GM13976 (cell line): Measurements from ENCODE around the gene TSPAN8.
"Not testable (repeated sequence)": the region's sequence is repeated elsewhere in the genome, so short reads cannot be mapped to it uniquely, and the experiment has no call there.

ENCODE experiments used
- DNase-seq: peaks from one replicate; pipeline ENCODE4 v3.0.0; 2012; ENCODE audit warnings: low spot score
- in situ Hi-C: fragments of 300-500 bp; cut with MboI; formaldehyde crosslinking; loops from one replicate; pipeline ENCODE4 v1.12.0; 2022; ENCODE audit warnings: low sequenced_read_pairs, mixed read lengths, inconsistent platforms; ENCODE audit not compliant: unreplicated experiment
- TF ChIP-seq, protein P1 (sequence below): IDR thresholded peaks from 2 replicates; pipeline ENCODE4 v1.5.1; 2012; ENCODE audit warnings: borderline replicate concordance, mild to moderate bottlenecking; ENCODE audit not compliant: insufficient read depth; ENCODE audit errors: extremely low read depth, missing control alignments, control extremely low read depth

The TSPAN8 gene

DNA sequence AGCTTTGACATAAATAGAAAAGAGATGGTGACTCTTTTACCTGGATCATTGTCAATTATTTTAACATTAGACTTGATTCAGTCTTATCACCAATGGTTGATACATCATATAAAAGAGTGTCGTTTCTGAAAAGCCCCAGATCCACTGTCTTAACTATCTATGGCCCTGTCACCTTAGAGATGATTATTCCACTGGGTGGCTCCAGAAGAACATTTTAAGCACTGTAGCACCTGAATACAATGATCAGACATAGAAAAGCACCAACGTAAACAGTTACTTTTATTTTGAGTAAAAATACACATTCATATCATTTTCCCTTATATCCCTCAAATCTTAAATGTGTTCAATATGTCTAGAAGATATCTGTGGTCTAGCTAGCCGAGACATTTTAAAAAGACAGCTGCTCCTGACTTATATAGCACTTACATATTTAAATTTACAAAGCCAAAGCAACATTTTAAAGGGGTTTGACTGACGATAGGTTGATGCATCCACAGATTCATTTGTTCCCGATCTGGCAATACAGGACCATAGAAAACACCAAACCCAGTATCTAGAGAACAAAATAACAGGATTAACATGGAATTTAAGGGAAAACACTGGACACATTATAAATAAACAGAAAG lies 32.9 kb downstream of the TSPAN8 start:
- TF ChIP-seq, protein P1, sequence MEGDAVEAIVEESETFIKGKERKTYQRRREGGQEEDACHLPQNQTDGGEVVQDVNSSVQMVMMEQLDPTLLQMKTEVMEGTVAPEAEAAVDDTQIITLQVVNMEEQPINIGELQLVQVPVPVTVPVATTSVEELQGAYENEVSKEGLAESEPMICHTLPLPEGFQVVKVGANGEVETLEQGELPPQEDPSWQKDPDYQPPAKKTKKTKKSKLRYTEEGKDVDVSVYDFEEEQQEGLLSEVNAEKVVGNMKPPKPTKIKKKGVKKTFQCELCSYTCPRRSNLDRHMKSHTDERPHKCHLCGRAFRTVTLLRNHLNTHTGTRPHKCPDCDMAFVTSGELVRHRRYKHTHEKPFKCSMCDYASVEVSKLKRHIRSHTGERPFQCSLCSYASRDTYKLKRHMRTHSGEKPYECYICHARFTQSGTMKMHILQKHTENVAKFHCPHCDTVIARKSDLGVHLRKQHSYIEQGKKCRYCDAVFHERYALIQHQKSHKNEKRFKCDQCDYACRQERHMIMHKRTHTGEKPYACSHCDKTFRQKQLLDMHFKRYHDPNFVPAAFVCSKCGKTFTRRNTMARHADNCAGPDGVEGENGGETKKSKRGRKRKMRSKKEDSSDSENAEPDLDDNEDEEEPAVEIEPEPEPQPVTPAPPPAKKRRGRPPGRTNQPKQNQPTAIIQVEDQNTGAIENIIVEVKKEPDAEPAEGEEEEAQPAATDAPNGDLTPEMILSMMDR, result no peak

DNA sequence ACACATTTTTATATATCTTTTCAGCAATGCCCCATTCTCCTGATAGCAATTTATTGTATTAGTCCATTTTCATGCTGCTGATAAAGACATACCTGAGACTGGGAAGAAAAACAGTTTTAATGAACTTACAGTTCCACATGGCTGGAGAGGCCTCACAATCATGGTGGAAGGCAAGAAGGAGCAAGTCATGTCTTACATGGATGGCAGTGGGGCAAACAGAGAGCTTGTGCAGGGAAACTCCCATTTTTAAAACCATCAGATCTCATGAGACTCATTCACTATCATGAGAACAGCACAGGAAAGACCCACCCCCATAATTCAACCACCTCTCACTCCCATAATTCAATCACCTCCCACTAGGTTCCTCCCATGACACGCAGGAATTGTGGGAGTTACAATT lies 44.7 kb downstream of the TSPAN8 start:
- in situ Hi-C loops, result not testable (repeated sequence)

More for the DNA sequence above, 32.9 kb downstream of the TSPAN8 start:
- DNase-seq, result no peak
- in situ Hi-C loops, result no loop called here

DNA sequence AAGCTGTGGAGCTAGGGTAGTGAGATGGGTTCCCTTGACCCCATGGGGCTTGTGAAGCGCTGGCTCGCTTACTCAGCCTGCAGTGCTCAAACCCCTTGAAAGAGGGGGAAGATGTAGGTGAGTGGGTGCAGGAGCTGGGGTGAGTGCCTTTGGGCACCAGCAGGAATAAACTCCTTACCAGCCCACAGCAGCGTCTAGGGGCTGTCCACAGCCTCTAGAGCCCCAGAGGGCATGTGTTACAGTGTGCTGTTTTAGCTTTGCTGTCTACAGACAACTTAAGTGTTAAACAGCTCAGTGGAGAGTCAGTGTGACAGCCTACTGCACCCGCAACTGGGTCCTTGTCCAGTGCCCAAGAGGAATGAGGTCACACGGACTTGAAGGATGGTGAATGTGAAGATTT lies 48.0 kb downstream of the TSPAN8 start:
- TF ChIP-seq, protein P1, result no peak
- in situ Hi-C loops, result no loop called here
- no peak for DNase-seq

More for the DNA sequence above, 44.7 kb downstream of the TSPAN8 start:
- not testable (repeated sequence) for DNase-seq

DNA sequence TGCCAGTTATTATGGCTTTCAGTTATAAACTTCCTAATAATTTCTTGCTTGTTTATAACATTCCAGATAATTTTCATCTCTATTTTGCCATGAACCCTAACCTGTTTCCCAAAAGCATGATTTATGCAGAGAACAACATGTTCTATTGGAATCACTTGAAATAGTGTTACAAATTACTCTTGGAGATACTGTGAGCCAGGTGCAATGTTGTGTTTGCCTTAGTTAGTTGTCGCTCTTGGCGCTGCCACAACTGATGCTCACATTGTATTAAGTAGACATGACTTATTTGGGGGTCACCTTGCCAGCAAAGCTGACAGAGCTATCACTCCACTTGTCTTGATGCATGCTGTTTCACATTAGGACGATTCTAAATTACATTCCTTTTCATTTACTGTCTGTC lies 49.4 kb downstream of the TSPAN8 start:
- DNase-seq, result no peak
- in situ Hi-C loops, result no loop called here
- TF ChIP-seq, protein P1, result no peak

DNA sequence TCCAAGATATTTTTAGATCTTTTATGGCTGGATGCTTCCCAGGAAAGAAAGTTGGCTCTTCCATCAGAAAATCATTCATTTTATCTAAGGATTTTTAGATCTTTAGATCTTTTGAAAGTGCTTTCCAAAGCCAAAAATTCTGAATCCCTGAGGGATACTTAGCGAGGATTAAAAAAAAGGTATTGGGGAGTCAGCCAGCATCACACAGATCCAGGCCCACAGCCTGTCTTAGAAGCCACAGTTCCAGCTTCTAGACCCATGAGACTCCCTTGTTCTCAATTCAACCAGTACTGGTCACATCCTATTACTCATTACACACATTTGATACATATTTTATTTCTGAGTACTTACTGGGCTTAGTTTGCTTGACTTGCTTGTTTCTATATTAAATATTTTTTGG lies 49.9 kb downstream of the TSPAN8 start:
- TF ChIP-seq, protein P1, result no peak
- DNase-seq, result no peak
- in situ Hi-C loops, result no loop called here

DNA sequence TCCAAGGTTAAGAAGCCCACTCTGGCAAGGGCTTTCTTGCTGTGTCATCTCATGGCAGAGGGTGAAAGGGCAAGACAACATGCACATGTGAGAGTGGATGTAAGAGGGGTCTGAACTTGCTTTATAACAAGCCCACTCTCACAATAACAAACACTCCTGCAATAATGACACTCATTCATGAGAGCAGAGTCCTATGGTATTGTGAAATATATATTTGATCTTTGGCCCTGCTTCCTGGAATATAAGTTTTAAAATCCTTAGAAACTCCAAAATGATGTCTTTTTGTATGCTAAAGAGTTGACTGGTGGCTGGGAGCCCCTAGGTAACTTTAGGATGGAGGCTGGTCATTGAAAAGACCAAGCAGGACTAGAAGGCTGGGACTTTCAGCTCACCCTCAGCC lies 51.8 kb downstream of the TSPAN8 start:
- TF ChIP-seq, protein P1, result no peak
- in situ Hi-C loops, result no loop called here
- DNase-seq, result no peak

DNA sequence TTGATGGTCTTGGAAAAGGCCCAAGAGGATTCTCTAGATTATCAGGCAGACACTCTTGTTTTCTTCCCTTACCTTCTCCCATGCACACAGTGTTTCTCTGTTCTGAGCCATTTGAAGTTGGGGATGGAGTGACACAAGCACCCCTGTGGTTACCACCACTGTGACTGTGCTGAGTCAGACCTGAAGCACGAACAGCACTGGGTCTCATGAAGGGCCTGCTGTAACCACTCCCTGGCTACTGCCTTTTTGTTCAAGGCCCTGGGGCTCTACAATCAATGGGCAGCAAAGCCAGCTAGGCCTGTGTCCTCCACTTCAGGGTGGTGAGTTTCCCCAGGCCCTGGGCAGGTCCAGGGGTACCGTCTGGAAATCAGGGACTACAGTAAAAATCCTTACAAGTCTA lies 65.5 kb downstream of the TSPAN8 start:
- TF ChIP-seq, protein P1, result no peak
- DNase-seq, result no peak
- in situ Hi-C loops, result no loop called here
